CD4-positive, alpha-beta memory T cell (primary cell): ENCODE data around the gene UGT2B15. TPM values are rescaled to one million over a fixed set of nuclear protein-coding genes. Genes with fewer than 3 reads are reported as not detected.

ENCODE experiments used
- CTCF ChIA-PET: fragments of 350-600 bp; sonication (Branson Sonifier 250); formaldehyde crosslinking; loops from one replicate; lab custom pipeline; 2021; ENCODE audit warnings: inconsistent platforms; ENCODE audit not compliant: partially characterized antibody; lab: Charles Lee
- POLR2A ChIA-PET: fragments of 350-600 bp; sonication (Branson Sonifier 250); formaldehyde crosslinking; loops from one replicate; lab custom pipeline; 2021; ENCODE audit not compliant: partially characterized antibody; lab: Charles Lee
- DNase-seq, 5 donors: peaks; one replicate each; pipeline versions ENCODE4 v3.0.0 to v3.0.0-alpha.2; 2020 to 2022; ENCODE audit warnings: mixed read lengths in 1 of 5
- H3K27ac ChIP-seq: one replicate; pipeline ENCODE4 v1.7.0; 2013; ENCODE audit warnings: low read depth, low read length
- H3K27me3 ChIP-seq: 2 replicates; pipeline ENCODE4 v1.7.0; 2013; ENCODE audit warnings: mild to moderate bottlenecking, low read length, moderate library complexity; ENCODE audit not compliant: insufficient read depth
- H3K36me3 ChIP-seq: 2 replicates; pipeline ENCODE4 v1.7.0; 2013; ENCODE audit warnings: mild to moderate bottlenecking, low read length, moderate library complexity; ENCODE audit not compliant: insufficient read depth
- H3K4me1 ChIP-seq: 2 replicates; pipeline ENCODE4 v1.7.0; 2013; ENCODE audit warnings: mild to moderate bottlenecking, low read length, moderate library complexity; ENCODE audit not compliant: insufficient read depth
- H3K4me3 ChIP-seq, 2 donors: one replicate each; pipeline ENCODE4 v1.7.0; 2013; ENCODE audit warnings: low read length in 2 of 2, mild to moderate bottlenecking in 1 of 2
- H3K9me3 ChIP-seq, 2 donors: one replicate each; pipeline ENCODE4 v1.7.0; 2013; ENCODE audit warnings: low read length in 2 of 2, control low read depth in 1 of 2; ENCODE audit not compliant: control insufficient read depth in 1 of 2
- H3K27ac Mint-ChIP-seq, 7 donors: one replicate each; pipeline ENCODE4 v1.8.0; 2020 to 2021; ENCODE audit warnings: mixed read lengths in 7 of 7, mild to moderate bottlenecking in 6 of 7, inconsistent platforms in 3 of 7, moderate library complexity in 3 of 7
- H3K27me3 Mint-ChIP-seq, 2 donors: one replicate each; pipeline ENCODE4 v1.8.0; 2020 to 2021; ENCODE audit warnings: mixed read lengths in 2 of 2
- H3K36me3 Mint-ChIP-seq, 2 donors: one replicate each; pipeline ENCODE4 v1.8.0; 2020 to 2021; ENCODE audit warnings: mixed read lengths in 2 of 2, inconsistent platforms in 1 of 2, mild to moderate bottlenecking in 1 of 2
- H3K4me1 Mint-ChIP-seq, 4 donors: one replicate each; pipeline ENCODE4 v1.8.0; 2020 to 2021; ENCODE audit warnings: mixed read lengths in 4 of 4, mild to moderate bottlenecking in 1 of 4
- H3K4me3 Mint-ChIP-seq, 8 donors: one replicate each; pipeline ENCODE4 v1.8.0; 2020 to 2021; ENCODE audit warnings: mixed read lengths in 8 of 8, mild to moderate bottlenecking in 7 of 8, moderate library complexity in 6 of 8, inconsistent platforms in 3 of 8
- H3K9me3 Mint-ChIP-seq, 8 donors: one replicate each; pipeline ENCODE4 v1.8.0; 2020 to 2021; ENCODE audit warnings: mixed read lengths in 8 of 8, mild to moderate bottlenecking in 5 of 8, inconsistent platforms in 3 of 8, moderate library complexity in 1 of 8
- intact Hi-C: fragments of 100-400 bp; cut with micrococcal nuclease; formaldehyde crosslinking; loops from one replicate; pipeline ENCODE4 v1.15.1; 2023
- polyA plus RNA-seq, 2 donors: library from polyadenylated mRNA; unstranded; fragments of 300-500 nt; fragmentation: Illumina TruSeq; gene quantifications; one replicate each; pipeline ENCODE4 v1.2.3, GENCODE V29; 2021
- total RNA-seq, 2 experiments: library from RNA; stranded (reverse); gene quantifications; one replicate each; pipeline ENCODE4 v1.2.3, GENCODE V29; 2021

Gene UGT2B15
- total and polyA plus RNA-seq, 4 experiments from 2014 or later = not detected

- Mint-ChIP-seq H3K27ac (no peak overlapping the region), H3K27me3 (peaks cover 1 to 4% of the 10 kb centered on the region in 2 donors), H3K4me1 (no peaks in the 10 kb centered on the region), H3K36me3 (no peaks in the 10 kb centered on the region), H3K4me3 (no peak overlapping the region), H3K9me3 (peaks cover 0 to 1% (median 0%) of the 10 kb centered on the region in 8 donors)
- intact Hi-C loops = no loop called here
- Histone ChIP-seq H3K36me3 (no peaks in the 10 kb centered on the region), H3K27me3 (no peaks in the 10 kb centered on the region), H3K4me1 (no peaks in the 10 kb centered on the region), H3K27ac (no peak overlapping the region), H3K4me3 (no peak overlapping the region), H3K9me3 (no peaks in the 10 kb centered on the region)
- ChIA-PET POLR2A (no interaction called here), CTCF (no interaction called here)
- DNase-seq = no peak
Measured at GRCh38 chr4:68615699-68616422, 54.6 kb downstream of the UGT2B15 start.

GRCh38 chr4:68613752-68614151, 56.7 kb downstream of the UGT2B15 start:
- Mint-ChIP-seq H3K36me3 (no peaks in the 10 kb centered on the region), H3K27ac (no peak overlapping the region), H3K27me3 (peaks cover 3 to 4% of the 10 kb centered on the region in 2 donors), H3K4me3 (no peak overlapping the region), H3K9me3 (peaks cover 0 to 6% (median 0%) of the 10 kb centered on the region in 8 donors), H3K4me1 (no peaks in the 10 kb centered on the region)
- Histone ChIP-seq H3K4me3 (no peak overlapping the region), H3K9me3 (no peaks in the 10 kb centered on the region), H3K27me3 (no peaks in the 10 kb centered on the region), H3K36me3 (no peaks in the 10 kb centered on the region), H3K4me1 (no peaks in the 10 kb centered on the region), H3K27ac (no peak overlapping the region)
- DNase-seq = no peak
- intact Hi-C loops = no loop called here
- CTCF ChIA-PET = no interaction called here
- POLR2A ChIA-PET = no interaction called here

- H3K4me3 Mint-ChIP-seq = no peak overlapping the region
- no peak overlapping the region for H3K27ac Mint-ChIP-seq
Measured at GRCh38 chr4:68606240-68606639, 64.2 kb downstream of the UGT2B15 start.

GRCh38 chr4:68599150-68599549, 71.3 kb downstream of the UGT2B15 start:
- POLR2A ChIA-PET = no interaction called here
- no peak overlapping the region for H3K4me3 ChIP-seq
- no peak overlapping the region for H3K4me3 Mint-ChIP-seq
- H3K9me3 Mint-ChIP-seq = peaks cover 0 to 4% (median 0%) of the 10 kb centered on the region in 8 donors
- CTCF ChIA-PET = no interaction called here
- DNase-seq = no peak
- H3K27ac ChIP-seq = no peak overlapping the region
- intact Hi-C loops = no loop called here
- no peak overlapping the region for H3K27ac Mint-ChIP-seq
- no peaks in the 10 kb centered on the region for H3K36me3 Mint-ChIP-seq
- no peaks in the 10 kb centered on the region for H3K36me3 ChIP-seq
- H3K4me1 Mint-ChIP-seq = no peaks in the 10 kb centered on the region
- H3K9me3 ChIP-seq = no peaks in the 10 kb centered on the region
- H3K27me3 ChIP-seq = no peaks in the 10 kb centered on the region
- H3K4me1 ChIP-seq = no peaks in the 10 kb centered on the region
- no peaks in the 10 kb centered on the region for H3K27me3 Mint-ChIP-seq

More at GRCh38 chr4:68606240-68606639, 64.2 kb downstream of the UGT2B15 start:
- DNase-seq = no peak
- intact Hi-C loops = no loop called here
- Mint-ChIP-seq H3K9me3 (peaks cover 0 to 6% (median 0%) of the 10 kb centered on the region in 8 donors), H3K4me1 (no peaks in the 10 kb centered on the region), H3K27me3 (peaks cover 0 to 2% of the 10 kb centered on the region in 2 donors), H3K36me3 (no peaks in the 10 kb centered on the region)
- H3K27ac ChIP-seq = no peak overlapping the region
- no peak overlapping the region for H3K4me3 ChIP-seq
- H3K9me3 ChIP-seq = no peaks in the 10 kb centered on the region
- ChIA-PET POLR2A (no interaction called here), CTCF (no interaction called here)
- no peaks in the 10 kb centered on the region for H3K27me3 ChIP-seq
- H3K4me1 ChIP-seq = no peaks in the 10 kb centered on the region
- H3K36me3 ChIP-seq = no peaks in the 10 kb centered on the region

- Histone ChIP-seq H3K27me3 (no peaks in the 10 kb centered on the region), H3K4me1 (no peaks in the 10 kb centered on the region), H3K36me3 (no peaks in the 10 kb centered on the region), H3K9me3 (no peaks in the 10 kb centered on the region), H3K4me3 (no peak overlapping the region), H3K27ac (no peak overlapping the region)
- ChIA-PET CTCF (no interaction called here), POLR2A (no interaction called here)
- peaks cover 0 to 2% (median 0%) of the 10 kb centered on the region in 8 donors for H3K9me3 Mint-ChIP-seq
- intact Hi-C loops = no loop called here
- no peaks in the 10 kb centered on the region for H3K27me3 Mint-ChIP-seq
- DNase-seq = no peak
- no peak overlapping the region for H3K4me3 Mint-ChIP-seq
- no peaks in the 10 kb centered on the region for H3K4me1 Mint-ChIP-seq
- no peaks in the 10 kb centered on the region for H3K36me3 Mint-ChIP-seq
- no peak overlapping the region for H3K27ac Mint-ChIP-seq
Measured at GRCh38 chr4:68597482-68597881, 73.0 kb downstream of the UGT2B15 start.

Other genes starting within 250 kb of the UGT2B15 start
- gene TMPRSS11E, start 223.2 kb downstream of the UGT2B15 start, total RNA-seq = not detected
- gene TMPRSS11E, start 223.2 kb downstream of the UGT2B15 start, polyA plus RNA-seq = under 1 TPM in 1 of 2 donors, not detected in 1; 0.27 TPM
- gene UGT2B17, start 94.3 kb downstream of the UGT2B15 start, total RNA-seq = not detected
- gene UGT2B17, start 94.3 kb downstream of the UGT2B15 start, polyA plus RNA-seq = not detected
- gene UGT2B10, start 145.3 kb upstream of the UGT2B15 start, total RNA-seq = not detected
- gene UGT2B10, start 145.3 kb upstream of the UGT2B15 start, polyA plus RNA-seq = not detected